Testis (tissue), 2 donors: Measurements from ENCODE around the gene HEMK1.

Experiments
- CTCF ChIP-seq, 3 experiments: fragments of 450-650 bp in 2 of 3; fragments of 200-600 bp in 1 of 3; sonication (generic) in 1 of 3; IDR thresholded peaks; one replicate each; pipeline ENCODE4 v1.5.1; 2016 to 2019; ENCODE audit warnings: antibody characterized with exemption in 3 of 3, mild to moderate bottlenecking in 2 of 3, moderate library complexity in 1 of 3
- POLR2A ChIP-seq: fragments of 450-650 bp; IDR thresholded peaks from one replicate; pipeline ENCODE4 v1.6.1; 2017; ENCODE audit warnings: antibody characterized with exemption, mild to moderate bottlenecking, moderate library complexity

- no peak for TF ChIP-seq CTCF (IDR thresholded peaks at IDR 0.05)
- no peak for TF ChIP-seq POLR2A
These were observed 51.5 kb downstream of the HEMK1 start for GRCh38 chr3:50620820-50621219.
